Activated CD8-positive, alpha-beta T cell treated with anti-CD3 and anti-CD28 coated beads, Interleukin-2, amount 10 ng/mL, durations not matched to agents 7 days and 5 days (primary cell): ENCODE measurements around the gene TECPR1. TPM values are rescaled to one million over a fixed set of nuclear protein-coding genes. Genes with fewer than 3 reads are reported as not detected.

ENCODE experiments used
- ATAC-seq: fragments of 150-1000 bp; cut with Tn5 transposase; one replicate; pipeline ENCODE4 v1.10.0; 2021; ENCODE audit warnings: moderate library complexity
- CTCF ChIA-PET: fragments of 350-600 bp; sonication (Branson Sonifier 250); formaldehyde crosslinking; loops from one replicate; lab custom pipeline; 2021; ENCODE audit warnings: antibody characterized with exemption; lab: Charles Lee
- POLR2A ChIA-PET: fragments of 350-600 bp; sonication (Branson Sonifier 250); formaldehyde crosslinking; loops from one replicate; lab custom pipeline; 2021; ENCODE audit warnings: antibody characterized with exemption; lab: Charles Lee
- DNase-seq: peaks from one replicate; pipeline ENCODE4 v3.0.0-alpha.2; 2020
- H3K27ac Mint-ChIP-seq: one replicate; pipeline ENCODE4 v1.8.0; 2021; ENCODE audit warnings: mild to moderate bottlenecking, mixed read lengths
- H3K27me3 Mint-ChIP-seq: one replicate; pipeline ENCODE4 v1.8.0; 2021; ENCODE audit warnings: low read depth, mixed read lengths
- H3K36me3 Mint-ChIP-seq: one replicate; pipeline ENCODE4 v1.8.0; 2021; ENCODE audit warnings: low read depth, mixed read lengths
- H3K4me1 Mint-ChIP-seq: one replicate; pipeline ENCODE4 v1.8.0; 2021; ENCODE audit warnings: low read depth, mixed read lengths
- H3K4me3 Mint-ChIP-seq: one replicate; pipeline ENCODE4 v1.8.0; 2021; ENCODE audit warnings: mild to moderate bottlenecking, mixed read lengths
- H3K9me3 Mint-ChIP-seq: one replicate; pipeline ENCODE4 v1.8.0; 2022; ENCODE audit warnings: mixed read lengths; ENCODE audit not compliant: insufficient read depth
- total RNA-seq, 2 experiments: library from RNA; stranded (reverse); gene quantifications; one replicate each; pipeline ENCODE4 v1.2.3, GENCODE V29; 2021

The TECPR1 gene
- total RNA-seq, 2 experiments from 2014 or later, result 49.3 to 55.9 TPM

DNA sequence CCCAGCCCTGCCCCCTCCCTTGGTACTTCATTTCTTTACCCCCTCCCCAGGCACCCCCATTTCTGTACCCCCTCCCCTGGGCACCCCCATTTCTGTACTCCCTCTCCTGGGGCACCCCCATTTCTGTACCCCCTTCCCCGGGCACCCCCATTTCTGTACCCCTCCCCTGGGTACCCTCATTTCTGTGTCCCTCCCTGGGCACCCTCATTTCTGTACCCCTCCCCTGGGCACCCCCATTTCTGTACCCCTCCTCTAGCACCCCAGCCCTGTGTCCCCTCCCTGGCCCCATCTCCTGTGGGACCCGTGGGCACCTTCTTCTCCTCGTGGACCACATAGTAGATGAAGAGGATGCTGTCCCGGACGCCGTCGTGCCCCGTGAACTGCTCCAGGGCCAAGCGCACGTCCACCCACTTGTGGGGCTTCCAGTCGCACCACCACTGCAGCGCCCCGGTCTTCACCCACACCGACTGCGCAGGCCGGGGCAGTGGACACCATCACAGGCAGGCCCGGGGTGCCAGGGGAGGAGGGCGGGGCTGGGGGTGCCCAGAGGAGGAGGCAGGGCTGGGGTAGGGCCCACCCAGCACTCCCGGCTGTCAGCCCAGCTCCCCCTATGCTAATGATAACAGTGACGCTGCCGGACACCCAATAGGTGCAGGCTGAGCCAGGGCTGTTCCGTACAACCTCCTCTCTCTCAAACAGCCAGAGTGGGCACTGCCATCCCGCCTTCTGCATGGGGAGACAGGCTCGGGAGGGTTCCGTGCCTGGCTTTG, 20.4 kb downstream of the TECPR1 start:
- Mint-ChIP-seq H3K27me3 (no peaks in the 10 kb centered on the region), H3K36me3 (peaks cover 7% of the 10 kb centered on the region), H3K4me1 (no peaks in the 10 kb centered on the region), H3K27ac (no peak overlapping the region), H3K9me3 (no peaks in the 10 kb centered on the region), H3K4me3 (no peak overlapping the region)
- CTCF ChIA-PET, result no interaction called here
- no peak for DNase-seq
- ATAC-seq, result no peak
- POLR2A ChIA-PET, result no interaction called here

- ATAC-seq (no peak), DNase-seq (no peak)
- H3K27ac Mint-ChIP-seq, result no peak overlapping the region
- no peaks in the 10 kb centered on the region for H3K9me3 Mint-ChIP-seq
- POLR2A ChIA-PET, result no interaction called here
- H3K4me3 Mint-ChIP-seq, result no peak overlapping the region
- H3K27me3 Mint-ChIP-seq, result no peaks in the 10 kb centered on the region
- peaks cover under 1% of the 10 kb centered on the region for H3K4me1 Mint-ChIP-seq
- CTCF ChIA-PET, result no interaction called here
- H3K36me3 Mint-ChIP-seq, result peaks cover 10% of the 10 kb centered on the region
These were observed 21.1 kb downstream of the TECPR1 start for GRCh38 chr7:98230746-98231471.

DNA sequence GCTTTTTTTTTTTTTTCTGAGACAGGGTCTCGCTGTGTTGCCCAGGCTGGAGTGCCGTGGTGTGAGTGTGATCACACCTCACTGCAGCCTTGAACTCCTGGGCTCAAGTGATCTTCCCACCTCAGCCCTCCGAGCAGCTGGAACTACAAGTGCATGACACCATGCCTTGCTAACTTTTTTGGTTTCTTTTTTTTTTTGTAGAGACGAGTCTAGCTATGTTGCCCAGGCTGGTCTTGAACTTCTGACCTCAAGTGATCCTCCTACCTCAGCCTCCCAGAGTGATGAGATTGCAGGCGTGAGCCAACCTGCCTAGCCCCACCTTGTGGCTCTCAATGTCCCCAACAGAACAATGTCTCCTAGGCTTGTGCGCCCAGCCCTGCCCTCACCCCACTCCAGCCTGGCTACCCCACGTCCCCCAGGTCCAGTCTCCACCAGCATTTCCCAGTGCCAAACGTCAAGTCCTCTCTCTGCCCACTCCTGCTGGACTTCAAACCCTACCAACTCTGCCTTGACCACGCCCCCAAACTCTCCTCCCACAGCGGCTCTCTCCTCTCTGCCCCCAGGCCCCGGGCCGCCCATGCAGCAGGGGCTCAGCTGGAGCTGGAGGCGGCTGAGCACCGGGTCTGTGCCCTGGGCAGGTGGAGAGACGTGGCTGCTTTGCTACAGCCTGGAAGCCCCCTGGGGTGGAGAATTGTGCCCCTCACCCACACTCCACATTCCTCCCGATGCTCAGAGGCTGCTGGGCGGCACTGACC, 21.9 kb downstream of the TECPR1 start:
- H3K9me3 Mint-ChIP-seq, result no peaks in the 10 kb centered on the region
- no peak overlapping the region for H3K27ac Mint-ChIP-seq
- POLR2A ChIA-PET, result no interaction called here
- peaks cover 10% of the 10 kb centered on the region for H3K36me3 Mint-ChIP-seq
- CTCF ChIA-PET, result no interaction called here
- H3K4me1 Mint-ChIP-seq, result peaks cover 4% of the 10 kb centered on the region
- no peaks in the 10 kb centered on the region for H3K27me3 Mint-ChIP-seq
- no peak for DNase-seq
- no peak for ATAC-seq
- no peak overlapping the region for H3K4me3 Mint-ChIP-seq

- Mint-ChIP-seq H3K36me3 (peaks cover 8% of the 10 kb centered on the region), H3K27ac (no peak overlapping the region), H3K4me1 (peaks cover 4% of the 10 kb centered on the region), H3K9me3 (no peaks in the 10 kb centered on the region), H3K4me3 (no peak overlapping the region), H3K27me3 (no peaks in the 10 kb centered on the region)
- ATAC-seq (no peak), DNase-seq (no peak)
- ChIA-PET CTCF (no interaction called here), POLR2A (no interaction called here)
These were observed 22.6 kb downstream of the TECPR1 start for GRCh38 chr7:98229441-98229840.

- POLR2A ChIA-PET, result no interaction called here
- DNase-seq, result no peak
- Mint-ChIP-seq H3K9me3 (no peaks in the 10 kb centered on the region), H3K4me1 (peaks cover 4% of the 10 kb centered on the region), H3K36me3 (peaks cover 8% of the 10 kb centered on the region), H3K27ac (no peak overlapping the region), H3K27me3 (no peaks in the 10 kb centered on the region), H3K4me3 (no peak overlapping the region)
- ATAC-seq, result no peak
- CTCF ChIA-PET, result no interaction called here
These were observed 23.2 kb downstream of the TECPR1 start for GRCh38 chr7:98228801-98229200.

- ATAC-seq (no peak), DNase-seq (no peak)
- Mint-ChIP-seq H3K27ac (no peak overlapping the region), H3K36me3 (peaks cover 8% of the 10 kb centered on the region), H3K9me3 (no peaks in the 10 kb centered on the region), H3K27me3 (no peaks in the 10 kb centered on the region), H3K4me1 (peaks cover 4% of the 10 kb centered on the region), H3K4me3 (no peak overlapping the region)
- CTCF ChIA-PET, result no interaction called here
- POLR2A ChIA-PET, result no interaction called here
These were observed 24.1 kb downstream of the TECPR1 start for GRCh38 chr7:98227939-98228338.

- POLR2A ChIA-PET, result interaction anchor here (0.6 kb wide), 1 partner anchor 24 kb away, joined by 3 read pairs; no protein-coding TSS in a partner anchor
- CTCF ChIA-PET, result no interaction called here
- no peak overlapping the region for H3K27ac Mint-ChIP-seq
These were observed 26.0 kb downstream of the TECPR1 start for GRCh38 chr7:98225913-98226614.

GRCh38 chr7:98224701-98225181, 27.3 kb downstream of the TECPR1 start:
- Mint-ChIP-seq H3K36me3 (peaks cover 12% of the 10 kb centered on the region), H3K9me3 (no peaks in the 10 kb centered on the region), H3K4me1 (peaks cover 4% of the 10 kb centered on the region), H3K27ac (no peak overlapping the region), H3K27me3 (no peaks in the 10 kb centered on the region), H3K4me3 (no peak overlapping the region)
- no peak for ATAC-seq
- no peak for DNase-seq
- CTCF ChIA-PET, result no interaction called here
- POLR2A ChIA-PET, result no interaction called here

More at GRCh38 chr7:98225913-98226614, 26.0 kb downstream of the TECPR1 start:
- Mint-ChIP-seq H3K9me3 (no peaks in the 10 kb centered on the region), H3K4me1 (peaks cover 4% of the 10 kb centered on the region), H3K27me3 (no peaks in the 10 kb centered on the region), H3K36me3 (peaks cover 11% of the 10 kb centered on the region), H3K4me3 (no peak overlapping the region)
- DNase-seq, result no peak
- no peak for ATAC-seq

GRCh38 chr7:98223898-98224700, 27.9 kb downstream of the TECPR1 start:
- Mint-ChIP-seq H3K36me3 (peaks cover 13% of the 10 kb centered on the region), H3K9me3 (no peaks in the 10 kb centered on the region), H3K27ac (no peak overlapping the region), H3K4me1 (peaks cover 4% of the 10 kb centered on the region), H3K27me3 (no peaks in the 10 kb centered on the region), H3K4me3 (no peak overlapping the region)
- CTCF ChIA-PET, result no interaction called here
- DNase-seq (no peak), ATAC-seq (no peak)
- POLR2A ChIA-PET, result no interaction called here

DNA sequence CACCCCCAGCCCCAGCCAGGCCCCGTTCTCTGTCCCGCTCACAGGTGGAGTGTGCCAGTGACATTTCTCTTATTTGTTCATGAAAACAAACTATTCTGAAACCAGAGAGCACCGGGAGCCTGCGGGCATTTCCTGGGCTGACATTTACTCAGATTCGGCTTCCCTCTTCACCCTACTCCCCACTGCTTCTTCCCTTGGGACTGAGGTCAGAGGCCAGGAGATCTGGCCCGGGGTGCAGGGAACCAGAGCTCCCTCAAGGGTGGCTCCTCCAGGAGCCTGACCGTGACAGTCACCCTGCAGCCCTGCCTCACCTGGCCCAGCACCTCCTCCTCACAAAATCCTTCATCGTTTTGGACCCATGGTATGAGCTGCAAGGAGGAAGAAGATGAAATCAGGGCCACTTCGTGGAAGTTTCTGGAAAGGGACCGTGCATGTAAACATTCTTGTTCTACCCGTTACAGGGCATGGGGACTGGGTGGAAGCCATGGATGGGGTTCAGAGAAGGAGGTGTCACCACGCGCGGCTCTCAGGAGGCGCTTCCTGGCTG, 28.6 kb downstream of the TECPR1 start:
- ATAC-seq (no peak), DNase-seq (no peak)
- Mint-ChIP-seq H3K27me3 (no peaks in the 10 kb centered on the region), H3K27ac (no peak overlapping the region), H3K4me1 (peaks cover 5% of the 10 kb centered on the region), H3K4me3 (no peak overlapping the region), H3K9me3 (no peaks in the 10 kb centered on the region), H3K36me3 (peaks cover 14% of the 10 kb centered on the region)
- CTCF ChIA-PET, result no interaction called here
- POLR2A ChIA-PET, result no interaction called here
